Ramos (cell line): ENCODE data around the gene ZNF827.

Experiments
- in situ Hi-C: fragments of 300-500 bp; cut with MboI; formaldehyde crosslinking; loops from one replicate; pipeline ENCODE4 v1.14.3; 2022; ENCODE audit warnings: low sequenced_read_pairs; ENCODE audit not compliant: unreplicated experiment

ZNF827 gene

DNA sequence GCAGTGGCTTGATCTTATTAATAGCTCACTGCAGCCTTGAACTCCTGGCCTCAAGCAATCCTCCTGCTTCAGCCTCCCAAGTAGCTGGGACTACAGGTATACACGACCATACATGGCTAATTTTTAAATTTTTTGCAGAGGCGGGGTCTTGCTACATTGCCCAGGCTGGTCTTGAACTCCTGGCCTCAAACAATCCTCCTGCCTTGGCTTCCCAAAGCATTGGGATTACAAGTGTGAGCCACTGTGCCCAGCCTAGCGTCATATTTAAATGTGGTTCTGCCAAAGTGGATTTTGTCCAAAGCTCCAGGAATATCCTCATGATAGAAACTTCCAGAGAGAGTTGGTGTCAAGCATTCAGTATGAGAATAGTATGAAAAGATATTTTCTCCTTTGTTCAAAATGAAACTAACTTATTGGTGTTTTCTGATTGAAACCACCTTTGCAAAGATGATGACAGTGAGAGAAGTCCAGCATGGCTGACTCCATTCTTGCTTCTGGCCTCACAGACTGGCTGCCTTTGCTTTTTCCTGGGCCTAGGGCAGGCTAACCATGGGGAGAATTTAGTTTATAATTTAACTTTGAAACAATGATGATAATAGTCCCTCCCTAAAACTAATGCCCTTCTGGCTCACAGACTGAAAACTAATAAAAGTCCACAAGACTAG lies 129.6 kb downstream of the ZNF827 start:
- in situ Hi-C loops, result no loop called here

- in situ Hi-C loops, result no loop called here
These were observed 130.5 kb downstream of the ZNF827 start for GRCh38 chr4:145808021-145808650.

DNA sequence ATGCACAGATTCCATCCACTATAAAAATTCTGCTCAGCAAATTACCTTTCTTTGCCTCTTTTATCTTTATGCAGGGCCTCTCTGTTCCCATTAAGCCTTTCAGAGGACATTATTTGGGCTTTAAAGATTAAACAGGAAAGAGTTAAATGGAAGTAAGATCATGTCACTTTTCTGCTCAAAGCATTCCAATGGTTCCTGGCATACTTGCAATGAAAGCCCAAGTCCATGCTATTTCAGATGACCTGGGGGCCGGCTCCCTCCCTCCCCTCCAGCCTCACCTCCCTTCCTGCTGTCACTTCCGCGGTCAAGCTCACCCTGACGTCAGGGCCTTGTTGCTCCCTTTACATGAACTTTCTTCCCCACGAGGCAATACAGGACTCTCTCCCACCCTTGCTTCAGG lies 133.1 kb downstream of the ZNF827 start:
- in situ Hi-C loops, result no loop called here

DNA sequence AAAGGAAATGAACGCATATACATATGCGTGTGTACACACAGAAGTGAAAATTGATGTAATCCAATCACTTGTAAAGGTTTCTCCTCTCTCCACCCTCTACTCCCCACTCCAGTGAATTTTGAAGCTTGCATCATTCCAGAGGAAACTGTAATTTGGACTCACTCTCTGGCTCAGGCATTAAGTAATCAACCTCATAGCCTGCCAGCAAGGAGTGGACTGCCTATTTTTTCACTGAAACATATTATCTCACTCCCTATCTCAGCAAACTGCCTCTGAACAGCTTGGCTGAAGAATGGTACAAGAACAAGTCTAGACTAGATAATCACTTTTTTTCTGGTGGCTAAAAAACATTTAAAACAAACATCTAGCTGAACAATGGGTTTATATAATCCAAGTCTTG lies 134.5 kb downstream of the ZNF827 start:
- in situ Hi-C loops, result no loop called here

DNA sequence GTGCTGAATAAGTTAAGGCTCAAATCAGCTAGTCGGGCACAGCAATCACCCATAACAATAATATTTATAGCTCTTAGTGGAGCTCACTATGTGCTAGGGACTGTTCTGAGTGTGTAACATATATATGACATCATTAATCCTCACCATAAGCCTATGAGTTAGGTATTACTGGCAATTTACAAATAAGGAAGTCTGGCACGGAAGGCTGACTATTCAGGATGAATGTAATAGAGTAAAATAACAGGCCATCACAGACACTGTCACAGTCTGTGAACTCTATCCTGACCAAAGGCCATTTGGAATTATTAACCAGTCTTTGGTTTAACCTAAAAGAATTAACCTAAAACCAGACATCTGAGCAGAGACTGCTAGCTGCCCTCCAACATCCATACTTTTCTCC lies 139.4 kb downstream of the ZNF827 start:
- in situ Hi-C loops, result no loop called here

DNA sequence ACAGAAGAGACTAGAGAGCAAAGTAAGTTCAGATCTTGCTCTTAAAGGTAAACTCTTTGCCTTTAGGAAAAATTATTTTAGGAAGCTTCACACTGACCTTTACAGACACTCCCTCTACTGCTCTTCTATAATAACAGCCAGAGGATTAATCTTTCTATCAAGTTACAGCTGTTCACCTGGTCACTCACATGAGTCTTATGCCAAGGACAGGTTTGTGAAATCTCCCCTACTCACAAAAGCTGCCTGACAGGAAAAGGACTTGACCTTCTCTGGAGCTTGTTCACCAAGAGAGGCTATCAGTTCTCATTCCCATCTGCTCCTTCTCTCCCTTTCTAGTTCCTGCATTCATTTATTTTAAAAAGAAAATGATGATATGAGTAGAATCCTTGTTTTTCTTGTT lies 141.3 kb downstream of the ZNF827 start:
- in situ Hi-C loops, result no loop called here

DNA sequence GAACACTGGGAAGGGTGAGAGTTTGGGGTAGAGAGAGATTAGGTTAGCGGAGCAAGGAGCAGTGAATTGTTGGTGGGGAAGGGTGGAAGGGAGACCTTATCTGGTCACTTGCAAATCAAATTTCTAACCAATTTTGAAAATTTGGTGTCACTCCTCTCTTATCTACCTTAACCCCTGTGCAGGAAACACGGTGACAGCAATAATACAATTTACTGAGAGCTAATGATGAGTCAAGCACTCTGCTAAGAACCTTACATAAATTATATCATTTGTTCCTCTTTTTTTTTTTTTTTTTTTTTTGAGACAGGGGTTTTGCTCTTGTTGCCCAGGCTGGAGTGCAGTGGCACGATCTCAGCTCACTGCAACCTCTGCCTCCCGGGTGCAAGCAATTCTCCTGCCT lies 142.3 kb downstream of the ZNF827 start:
- in situ Hi-C loops, result no loop called here

GRCh38 chr4:145795521-145795920 lies 143.1 kb downstream of the ZNF827 start:
- in situ Hi-C loops, result no loop called here

- in situ Hi-C loops, result no loop called here
These were observed 146.2 kb downstream of the ZNF827 start for GRCh38 chr4:145792429-145792828.

DNA sequence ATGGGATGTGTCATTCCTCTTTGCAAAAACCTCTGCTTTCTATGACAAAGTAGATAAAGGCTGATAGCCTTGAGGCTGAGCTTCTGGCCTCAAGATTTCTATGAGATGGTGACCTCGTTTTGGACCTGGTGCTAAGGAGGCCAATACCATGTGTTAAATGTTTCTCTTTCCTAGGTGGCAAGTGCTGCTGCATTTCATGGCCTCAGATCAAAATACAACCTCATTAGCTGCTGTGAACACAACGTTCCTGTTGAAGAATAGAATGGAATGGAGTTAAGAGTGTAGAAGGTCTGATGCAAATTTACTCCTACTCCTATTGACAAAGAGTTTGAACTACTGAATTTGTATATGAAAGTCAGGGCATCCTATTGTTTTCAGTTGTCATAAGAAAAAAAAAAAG lies 146.6 kb downstream of the ZNF827 start:
- in situ Hi-C loops, result no loop called here

DNA sequence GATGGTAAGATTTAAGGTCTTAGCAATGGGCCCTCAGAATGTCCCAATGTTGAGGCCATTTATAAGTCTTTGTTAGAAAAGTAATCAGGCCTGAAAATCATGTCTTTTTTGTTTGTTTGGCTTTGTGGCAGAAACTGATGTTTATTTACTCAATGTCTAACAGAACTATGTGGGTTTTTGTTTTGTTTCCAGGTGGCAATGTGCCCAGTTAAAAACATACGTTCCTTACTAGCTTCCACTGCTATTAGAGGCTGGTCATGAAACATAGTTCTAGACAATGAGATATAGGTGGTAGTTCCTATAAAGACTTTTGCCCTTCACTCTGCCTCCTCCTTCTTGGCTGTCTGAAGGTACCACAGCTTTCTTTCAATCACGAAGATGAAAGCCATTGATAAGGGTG lies 149.9 kb downstream of the ZNF827 start:
- in situ Hi-C loops, result no loop called here

DNA sequence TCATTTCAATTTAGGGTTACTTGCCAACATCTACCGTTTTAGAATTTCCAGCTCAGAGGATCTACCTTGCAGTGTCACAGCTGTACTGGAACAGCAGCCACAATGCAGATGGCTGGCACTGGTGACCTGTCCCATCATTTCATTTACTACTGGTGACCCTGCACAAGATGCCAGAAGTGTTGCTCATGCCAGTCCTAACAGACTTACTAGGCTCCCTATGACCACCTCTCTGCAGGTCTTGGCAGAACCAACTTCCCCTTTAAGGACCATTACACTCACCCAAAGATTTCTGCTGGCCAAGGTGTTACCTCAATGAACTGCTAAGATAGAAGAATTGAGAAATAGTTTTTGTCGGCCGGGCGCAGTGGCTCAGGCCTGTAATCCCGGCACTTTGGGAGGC lies 151.8 kb downstream of the ZNF827 start:
- in situ Hi-C loops, result no loop called here

- in situ Hi-C loops, result no loop called here
These were observed 152.4 kb downstream of the ZNF827 start for GRCh38 chr4:145786261-145786660.

DNA sequence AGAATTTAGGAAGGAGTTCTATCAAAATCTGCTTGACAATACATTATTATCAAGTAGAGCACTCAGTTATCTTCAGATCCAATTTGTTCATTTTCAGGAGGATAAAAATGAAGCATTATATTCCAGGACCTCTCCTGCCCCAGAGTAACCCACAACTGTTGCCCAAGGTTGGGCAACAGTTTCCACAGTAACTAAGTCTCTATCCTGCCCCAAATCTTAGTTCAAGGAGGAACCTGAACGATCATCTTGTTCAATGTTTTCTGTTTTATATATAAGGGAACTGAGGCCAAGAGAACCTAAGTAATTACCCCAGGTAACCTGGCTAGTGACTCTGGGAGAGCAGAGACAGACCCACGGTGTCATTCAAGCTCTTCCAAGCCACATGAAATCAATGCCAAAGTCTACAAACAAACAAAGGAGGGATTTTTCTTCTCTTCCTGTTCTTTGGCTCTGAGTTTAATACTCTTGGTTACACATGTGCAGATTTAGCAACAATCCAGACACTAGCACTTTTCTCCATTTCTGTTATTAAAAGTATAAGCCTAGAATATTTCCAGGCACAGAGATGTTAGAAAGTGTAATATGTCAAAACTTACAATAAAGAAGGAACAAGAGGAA lies 153.1 kb downstream of the ZNF827 start:
- in situ Hi-C loops, result no loop called here

DNA sequence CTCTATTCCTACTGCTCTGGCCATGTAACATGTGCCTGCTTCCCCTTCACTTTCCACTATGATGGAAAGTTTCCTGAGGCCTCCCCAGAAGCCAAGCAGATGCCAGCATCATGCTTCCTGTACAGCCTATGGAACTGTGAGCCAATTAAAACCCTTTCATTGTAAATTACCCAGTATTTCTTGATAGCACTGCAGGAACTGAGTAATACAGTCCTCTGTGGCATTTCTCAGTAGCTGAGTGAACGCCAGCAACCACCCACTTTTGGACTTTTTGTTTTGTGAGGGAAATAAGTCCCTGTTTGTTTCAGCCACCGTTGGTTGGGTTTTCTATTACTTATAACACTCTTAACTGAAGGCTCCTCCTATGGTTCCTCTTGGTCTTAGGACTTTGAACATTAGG lies 154.6 kb downstream of the ZNF827 start:
- in situ Hi-C loops, result no loop called here

- in situ Hi-C loops, result no loop called here
These were observed 155.9 kb downstream of the ZNF827 start for GRCh38 chr4:145782756-145783155.

DNA sequence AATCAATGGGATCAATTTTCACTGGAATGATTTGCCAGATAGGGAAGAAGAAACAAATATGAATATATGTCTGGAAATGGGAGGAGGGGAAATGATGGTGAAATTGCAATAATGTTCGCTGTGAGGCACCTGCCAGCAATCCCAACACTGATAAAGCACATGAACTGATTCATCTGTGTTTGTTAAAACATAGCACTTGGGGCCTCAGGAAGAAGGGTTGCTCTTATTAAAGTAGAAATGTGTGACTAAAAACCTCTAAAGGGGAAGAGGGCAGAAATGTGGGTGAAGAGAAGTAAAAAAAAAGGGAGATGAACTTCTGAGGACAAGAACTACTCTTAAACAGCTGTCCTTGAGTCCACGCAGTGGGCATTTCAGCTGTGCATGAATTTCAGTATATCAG lies 157.3 kb downstream of the ZNF827 start:
- in situ Hi-C loops, result no loop called here

GRCh38 chr4:145779319-145779801 lies 159.3 kb downstream of the ZNF827 start:
- in situ Hi-C loops, result no loop called here

DNA sequence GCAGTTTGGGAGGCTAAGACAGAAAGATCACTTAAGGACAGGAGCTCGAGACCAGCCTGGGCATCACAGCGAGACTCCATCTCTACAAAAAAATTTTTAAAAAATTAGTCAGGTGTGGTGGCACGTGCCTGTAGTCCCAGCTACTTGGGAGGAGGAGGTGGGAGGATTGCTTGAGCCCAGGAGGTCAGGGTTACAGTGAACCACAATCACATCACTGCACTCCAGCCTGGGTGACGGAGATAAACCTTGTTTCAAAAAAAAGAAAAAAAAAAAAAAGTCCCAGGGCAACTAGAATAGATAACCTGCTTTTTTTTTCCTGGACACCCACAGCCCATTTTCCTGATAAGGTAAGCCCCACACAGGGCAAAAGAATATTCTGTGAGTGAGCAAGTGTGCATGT lies 162.4 kb downstream of the ZNF827 start:
- in situ Hi-C loops, result no loop called here

DNA sequence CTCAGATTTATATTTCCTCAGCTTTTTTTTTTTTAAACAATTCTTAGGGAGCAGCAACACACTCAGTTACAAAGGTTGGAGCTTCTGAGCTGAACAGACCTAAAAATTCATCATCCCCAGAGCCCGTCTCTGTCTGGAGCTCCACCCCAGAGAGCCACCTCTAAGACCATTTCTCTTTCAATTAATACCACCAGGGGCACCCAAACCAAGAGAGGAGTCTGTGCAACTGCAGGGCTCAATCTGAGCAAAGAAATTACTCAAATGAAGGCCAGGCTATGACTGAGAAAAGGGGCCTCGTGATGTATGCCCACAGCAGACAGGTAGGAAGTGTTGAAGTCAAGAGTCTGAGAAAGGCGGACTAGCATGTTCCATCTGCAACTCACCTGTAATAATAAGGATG lies 163.2 kb downstream of the ZNF827 start:
- in situ Hi-C loops, result no loop called here

GRCh38 chr4:145774473-145774872 lies 164.2 kb downstream of the ZNF827 start:
- in situ Hi-C loops, result no loop called here
